Neuronal stem cell (in vitro differentiated cells): ENCODE data around the gene WRAP73.

Source experiments
- DNase-seq: peaks from one replicate; pipeline ENCODE4 v3.0.0-alpha.2; 2013; ENCODE audit warnings: low spot score
- H2AFZ ChIP-seq: one replicate; pipeline ENCODE4 v1.6.1; 2013; ENCODE audit warnings: mild to moderate bottlenecking, low read length, inconsistent platforms
- H2AK5ac ChIP-seq: 2 replicates; pipeline ENCODE4 v1.6.1; 2013; ENCODE audit warnings: low read depth, mild to moderate bottlenecking, inconsistent platforms, low read length, moderate library complexity, mixed read lengths
- H2BK120ac ChIP-seq: 2 replicates; pipeline ENCODE4 v1.6.1; 2013; ENCODE audit warnings: low read depth, mild to moderate bottlenecking, inconsistent platforms, low read length, moderate library complexity, mixed read lengths
- H2BK12ac ChIP-seq: one replicate; pipeline ENCODE4 v1.6.1; 2013; ENCODE audit warnings: low read length, inconsistent platforms
- H2BK15ac ChIP-seq: 2 replicates; pipeline ENCODE4 v1.6.1; 2013; ENCODE audit warnings: mild to moderate bottlenecking, low read length, inconsistent platforms, mixed read lengths
- H2BK5ac ChIP-seq: one replicate; pipeline ENCODE4 v1.6.1; 2013; ENCODE audit warnings: inconsistent platforms, mild to moderate bottlenecking, low read length, moderate library complexity
- H3K14ac ChIP-seq: one replicate; pipeline ENCODE4 v1.6.1; 2013; ENCODE audit warnings: low read length, inconsistent platforms
- H3K18ac ChIP-seq: 2 replicates; pipeline ENCODE4 v1.6.1; 2013; ENCODE audit warnings: low read length, inconsistent platforms
- H3K23ac ChIP-seq: 2 replicates; pipeline ENCODE4 v1.6.1; 2013; ENCODE audit warnings: low read depth, mild to moderate bottlenecking, mixed read lengths, low read length, inconsistent platforms; ENCODE audit not compliant: poor library complexity
- H3K27ac ChIP-seq: replicated peaks from 3 replicates; pipeline ENCODE4 v1.5.1; 2013; ENCODE audit warnings: low read length, inconsistent platforms
- H3K27me3 ChIP-seq, 3 experiments: 2 replicates each; pipeline ENCODE4 v1.6.1; 2013; ENCODE audit warnings: low read length in 3 of 3, mild to moderate bottlenecking in 2 of 3, inconsistent platforms in 1 of 3, low read depth in 1 of 3, mixed read lengths in 1 of 3, moderate library complexity in 1 of 3; ENCODE audit not compliant: control insufficient read depth in 3 of 3, insufficient read depth in 3 of 3
- H3K36me3 ChIP-seq, 2 donors: replicated peaks in 1 of 2; 2 replicates each; pipeline ENCODE4 v1.6.1; 2013; ENCODE audit warnings: low read length in 2 of 2; ENCODE audit not compliant: control insufficient read depth in 2 of 2, insufficient read depth in 2 of 2
- H3K4ac ChIP-seq: 2 replicates; pipeline ENCODE4 v1.6.1; 2013; ENCODE audit warnings: inconsistent platforms, mild to moderate bottlenecking, low read length, moderate library complexity
- H3K4me1 ChIP-seq, 2 donors: 1 replicate in 1 of 2; 2 replicates in 1 of 2; pipeline ENCODE4 v1.6.1; 2013; ENCODE audit warnings: low read length in 2 of 2, low read depth in 1 of 2; ENCODE audit not compliant: control insufficient read depth in 2 of 2, insufficient read depth in 1 of 2
- H3K4me2 ChIP-seq: one replicate; pipeline ENCODE4 v1.6.1; 2013; ENCODE audit warnings: mild to moderate bottlenecking, low read length, inconsistent platforms; ENCODE audit not compliant: insufficient read depth, poor library complexity, severe bottlenecking
- H3K4me3 ChIP-seq, 2 donors: 2 replicates each; pipeline ENCODE4 v1.5.1; 2013; ENCODE audit warnings: low read length in 2 of 2, mild to moderate bottlenecking in 2 of 2, inconsistent platforms in 1 of 2, moderate library complexity in 1 of 2
- H3K79me1 ChIP-seq: one replicate; pipeline ENCODE4 v1.6.1; 2013; ENCODE audit warnings: low read depth, mild to moderate bottlenecking, inconsistent platforms, low read length, moderate library complexity
- H3K9ac ChIP-seq: one replicate; pipeline ENCODE4 v1.6.1; 2013; ENCODE audit warnings: mild to moderate bottlenecking, low read depth, low read length, inconsistent platforms; ENCODE audit not compliant: poor library complexity
- H3K9me3 ChIP-seq, 2 donors: replicated peaks in 1 of 2; 2 replicates each; pipeline versions ENCODE3 to v1.6.1; 2013; ENCODE audit warnings: low read length in 2 of 2, mild to moderate bottlenecking in 2 of 2, inconsistent platforms in 1 of 2, low read depth in 1 of 2, mixed read lengths in 1 of 2, moderate library complexity in 1 of 2; ENCODE audit not compliant: control insufficient read depth in 2 of 2, insufficient read depth in 1 of 2
- H4K8ac ChIP-seq: one replicate; pipeline ENCODE4 v1.6.1; 2013; ENCODE audit warnings: low read depth, mild to moderate bottlenecking, inconsistent platforms, low read length, moderate library complexity
- H4K91ac ChIP-seq: one replicate; pipeline ENCODE4 v1.6.1; 2013; ENCODE audit warnings: low read length, low read depth, mild to moderate bottlenecking, inconsistent platforms; ENCODE audit not compliant: poor library complexity
- WGBS, 2 donors: extraction: QIAGEN DNeasy Blood & Tissue Kit; methylation state at CpG; one replicate each; pipeline ENCODE4 v1.1.7; 2013; ENCODE audit warnings: missing lambda C conversion rate in 2 of 2, mixed read lengths in 1 of 2; ENCODE audit not compliant: insufficient read length in 2 of 2, insufficient replicate concordance in 1 of 2; ENCODE audit errors: extremely low coverage in 2 of 2; 5-methylcytosine and 5-hydroxymethylcytosine counted together

WRAP73 gene

DNA sequence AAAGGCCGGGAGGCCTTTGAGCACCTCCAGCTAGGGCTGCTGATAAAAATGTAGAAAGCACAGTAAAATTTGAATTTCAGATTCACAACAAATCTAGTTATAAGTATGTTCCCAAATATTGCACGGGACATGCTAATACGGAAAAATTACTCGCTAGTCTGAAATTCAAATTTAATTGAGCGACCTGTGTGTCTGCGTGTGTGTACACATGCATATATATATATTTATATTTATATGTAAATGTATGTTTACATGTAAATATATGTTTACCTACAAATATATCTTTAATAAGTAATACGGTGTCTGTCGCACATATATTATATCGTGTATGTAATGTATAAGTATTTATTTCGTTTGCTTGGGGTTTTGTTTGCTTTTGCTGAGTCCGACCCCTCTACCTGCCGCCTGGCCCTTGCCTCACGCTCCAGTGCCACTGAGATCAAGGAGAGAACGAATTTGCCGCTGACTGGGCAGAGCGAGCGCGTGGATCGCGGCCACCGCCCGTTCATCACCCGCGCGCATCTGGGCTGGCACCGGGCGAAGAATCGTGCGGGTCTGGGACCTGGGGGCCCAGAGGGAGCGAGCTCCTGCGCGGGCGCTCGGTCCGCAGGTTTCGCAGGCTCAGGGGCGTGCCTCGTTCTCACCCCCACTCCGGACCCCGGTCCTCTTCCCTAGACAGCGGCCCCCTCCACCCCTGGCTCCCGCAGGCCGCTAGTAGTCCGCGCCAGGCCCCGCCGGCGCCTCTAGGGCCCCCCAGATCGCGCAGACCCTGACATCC is 534 bp upstream of the WRAP73 start:
- Histone ChIP-seq H4K91ac (no peak overlapping the region), H3K4me3 (peak overlapping the region; percentile 60 to 94), H2BK15ac (no peak overlapping the region), H2BK5ac (peak overlapping the region; percentile 39), H3K79me1 (peaks cover 7% of the 10 kb centered on the region), H3K36me3 (peaks cover 2 to 24% of the 10 kb centered on the region in 2 donors), H3K9me3 (peaks cover 0 to 2% of the 10 kb centered on the region in 2 donors), H2AFZ (peak overlapping the region; percentile 99), H2AK5ac (peak overlapping the region; percentile 74), H3K9ac (no peak overlapping the region), H3K23ac (peak overlapping the region; percentile 92), H3K27me3 (peaks cover 34 to 55% (median 52%) of the 10 kb centered on the region in 3 experiments), H3K4ac (no peak overlapping the region), H3K4me2 (no peak overlapping the region), H3K18ac (peak overlapping the region; percentile 69), H4K8ac (no peak overlapping the region), H2BK120ac (no peak overlapping the region), H2BK12ac (no peak overlapping the region), H3K4me1 (peaks cover 3 to 8% of the 10 kb centered on the region in 2 donors), H3K27ac (no peak overlapping the region), H3K14ac (no peak overlapping the region)
- no CpG with 5 or more reads among the region's 50 CpGs for WGBS, 2 donors
- DNase-seq: no peak

DNA sequence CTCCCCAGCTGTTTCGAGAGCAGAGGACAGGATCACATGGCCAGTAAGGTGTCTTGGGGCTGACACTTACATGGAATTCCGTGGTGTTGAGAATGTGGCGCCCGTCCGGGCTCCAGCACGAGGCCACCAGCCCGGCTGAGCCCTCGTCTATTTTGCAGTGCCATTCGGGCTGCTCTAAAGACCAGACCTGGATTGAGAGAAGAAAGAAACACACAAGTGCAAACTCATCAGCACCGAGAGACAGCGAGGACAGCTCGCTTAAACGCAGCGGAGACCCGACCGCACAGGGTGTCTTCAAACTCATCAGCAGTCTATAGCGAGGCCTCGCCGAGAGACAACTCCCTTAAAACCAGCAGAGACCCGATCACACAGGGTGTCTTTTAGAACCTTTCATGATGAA is 3.3 kb downstream of the WRAP73 start:
- Histone ChIP-seq H3K27me3 (peaks cover 12 to 17% (median 15%) of the 10 kb centered on the region in 3 experiments), H3K9ac (no peak overlapping the region), H3K9me3 (no peaks in the 10 kb centered on the region), H3K4me2 (no peak overlapping the region), H3K4ac (no peak overlapping the region), H4K8ac (no peak overlapping the region), H2AK5ac (no peak overlapping the region), H2BK12ac (no peak overlapping the region), H3K4me3 (no peak overlapping the region), H3K23ac (no peak overlapping the region), H3K18ac (no peak overlapping the region), H3K36me3 (peaks cover 4 to 41% of the 10 kb centered on the region in 2 donors), H2BK15ac (no peak overlapping the region), H4K91ac (no peak overlapping the region), H2AFZ (no peak overlapping the region), H2BK120ac (no peak overlapping the region), H2BK5ac (no peak overlapping the region), H3K79me1 (peaks cover 7% of the 10 kb centered on the region), H3K4me1 (peaks cover 6% of the 10 kb centered on the region in 2 donors), H3K27ac (no peak overlapping the region), H3K14ac (no peak overlapping the region)
- no CpG with 5 or more reads among the region's 20 CpGs for WGBS, 2 donors
- DNase-seq: no peak

DNA sequence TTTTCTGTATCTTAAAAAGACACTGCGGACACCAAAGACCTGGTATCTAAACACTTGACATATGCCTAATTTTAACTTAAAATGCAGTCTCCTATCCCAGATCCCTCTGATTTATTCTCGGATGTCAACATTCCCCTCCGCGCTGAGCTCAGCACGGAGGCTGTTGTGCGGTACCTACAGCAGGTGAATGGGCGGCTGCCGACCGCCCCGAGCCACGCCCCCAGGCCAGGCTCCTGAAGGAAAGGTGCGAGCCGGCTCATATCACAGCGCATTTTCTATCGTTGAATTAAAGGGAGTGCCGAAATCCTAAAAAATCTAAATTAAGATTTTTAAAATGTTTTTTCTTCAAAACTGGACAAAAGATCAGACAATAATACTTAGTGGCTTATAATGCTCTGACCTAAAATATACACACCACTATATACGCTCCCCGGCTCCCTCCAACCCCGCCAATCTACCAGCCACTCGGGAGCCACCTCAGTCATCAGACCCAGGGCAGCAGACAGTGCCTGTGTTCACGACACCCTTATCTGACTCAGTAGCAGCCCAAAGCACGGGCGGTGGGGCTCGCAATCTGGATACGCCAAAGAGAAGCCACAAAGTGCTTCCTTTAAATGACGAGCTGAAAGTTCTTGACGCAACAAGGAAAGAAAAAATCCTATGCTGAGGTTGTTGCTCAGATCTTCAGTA is 4.1 kb downstream of the WRAP73 start:
- no peak overlapping the region for H2BK5ac ChIP-seq
- H2BK15ac ChIP-seq: no peak overlapping the region
- no peak overlapping the region for H2AFZ ChIP-seq
- no peak overlapping the region for H4K8ac ChIP-seq
- no peak for DNase-seq
- H3K27me3 ChIP-seq: peaks cover 4 to 9% (median 7%) of the 10 kb centered on the region in 3 experiments
- peaks cover 6% of the 10 kb centered on the region in 2 donors for H3K4me1 ChIP-seq
- no peak overlapping the region for H3K4me2 ChIP-seq
- H2AK5ac ChIP-seq: no peak overlapping the region
- no peak overlapping the region for H3K18ac ChIP-seq
- peaks cover 4 to 46% of the 10 kb centered on the region in 2 donors for H3K36me3 ChIP-seq
- no peak overlapping the region for H3K14ac ChIP-seq
- peaks cover 5% of the 10 kb centered on the region for H3K79me1 ChIP-seq
- H3K4ac ChIP-seq: no peak overlapping the region
- H4K91ac ChIP-seq: no peak overlapping the region
- no peak overlapping the region for H3K27ac ChIP-seq
- no peak overlapping the region for H3K9ac ChIP-seq
- no peak overlapping the region for H2BK12ac ChIP-seq
- H3K9me3 ChIP-seq: no peaks in the 10 kb centered on the region
- WGBS, 2 donors: no CpG with 5 or more reads among the region's 27 CpGs
- no peak overlapping the region for H2BK120ac ChIP-seq
- H3K4me3 ChIP-seq: no peak overlapping the region
- no peak overlapping the region for H3K23ac ChIP-seq

DNA sequence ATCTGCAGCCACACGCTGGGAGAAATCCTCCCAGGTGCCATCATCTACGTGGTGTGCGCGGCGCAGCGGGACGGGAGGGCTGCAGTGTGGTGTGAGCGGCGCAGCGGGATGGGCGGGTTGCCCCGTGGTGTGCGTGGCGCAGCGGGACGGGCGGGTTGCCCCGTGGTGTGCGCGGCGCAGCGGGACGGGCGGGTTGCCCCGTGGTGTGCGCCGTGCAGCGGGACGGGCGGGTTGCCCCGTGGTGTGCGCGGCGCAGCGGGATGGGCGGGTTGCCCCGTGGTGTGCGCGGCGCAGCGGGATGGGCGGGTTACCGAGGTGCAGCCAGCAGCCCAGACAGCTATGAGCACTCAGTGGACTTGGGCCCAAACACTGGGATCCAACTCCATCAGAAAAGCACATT is 4.7 kb downstream of the WRAP73 start:
- H2AK5ac ChIP-seq: no peak overlapping the region

More for the DNA sequence above, 4.7 kb downstream of the WRAP73 start:
- Histone ChIP-seq H3K9me3 (no peaks in the 10 kb centered on the region), H3K23ac (no peak overlapping the region), H3K18ac (no peak overlapping the region), H2AFZ (no peak overlapping the region), H3K36me3 (peaks cover 4 to 46% of the 10 kb centered on the region in 2 donors), H3K4me2 (no peak overlapping the region), H4K8ac (no peak overlapping the region), H3K14ac (no peak overlapping the region), H2BK5ac (no peak overlapping the region), H3K4ac (no peak overlapping the region), H3K4me1 (peaks cover 6% of the 10 kb centered on the region in 2 donors), H3K4me3 (no peak overlapping the region), H2BK120ac (no peak overlapping the region), H3K27me3 (peaks cover 0 to 3% (median 2%) of the 10 kb centered on the region in 3 experiments), H2BK12ac (no peak overlapping the region), H4K91ac (no peak overlapping the region), H3K79me1 (peaks cover 5% of the 10 kb centered on the region), H2BK15ac (no peak overlapping the region), H3K27ac (no peak overlapping the region), H3K9ac (no peak overlapping the region)
- WGBS, 2 donors: no CpG with 5 or more reads among the region's 43 CpGs
- no peak for DNase-seq
